HepG2 (cell line): ENCODE results near the gene RBM47. TPM values are rescaled to one million over a fixed set of nuclear protein-coding genes. Genes with fewer than 3 reads are reported as not detected.
A peak's percentile ranks its signal among the peaks of the same experiment; 100 is the strongest.

Source experiments
- ATF2 ChIP-seq: sonication (generic); formaldehyde crosslinking; IDR thresholded peaks from 2 replicates; pipeline ENCODE4 v1.4.0; 2020; ENCODE audit warnings: missing genetic modification reagents
- ATF7 ChIP-seq, 2 experiments: fragments of 450-650 bp in 1 of 2; sonication (generic) in 1 of 2; formaldehyde crosslinking in 1 of 2; IDR thresholded peaks; 2 replicates each; pipeline versions ENCODE4 v1.4.0 to v1.6.1; 2016 to 2020; ENCODE audit warnings: antibody characterized with exemption in 1 of 2, mild to moderate bottlenecking in 1 of 2, missing genetic modification reagents in 1 of 2
- GATAD2A ChIP-seq: IDR thresholded peaks from 2 replicates; pipeline ENCODE4 v1.6.1; 2016
- GFI1 ChIP-seq: sonication (generic); formaldehyde crosslinking; IDR thresholded peaks from 2 replicates; pipeline ENCODE4 v1.5.0; 2020; ENCODE audit warnings: missing genetic modification reagents, mild to moderate bottlenecking, borderline replicate concordance
- HMG20A ChIP-seq: IDR thresholded peaks from 2 replicates; pipeline ENCODE4 v1.6.1; 2016; ENCODE audit warnings: borderline replicate concordance
- NCOR1 ChIP-seq: fragments of 200-600 bp; sonication (generic); IDR thresholded peaks from 2 replicates; pipeline ENCODE4 v1.7.0; 2017; ENCODE audit warnings: antibody characterized with exemption, low read length, borderline replicate concordance
- RARA ChIP-seq: IDR thresholded peaks from 2 replicates; pipeline ENCODE4 v1.6.1; 2016; ENCODE audit warnings: missing genetic modification reagents, missing compliant biosample characterization
- SOX6 ChIP-seq, 2 experiments: fragments of 450-650 bp in 1 of 2; sonication (generic) in 1 of 2; formaldehyde crosslinking in 1 of 2; IDR thresholded peaks; 2 replicates each; pipeline versions ENCODE4 v1.4.0 to v1.6.1; 2017 to 2020; ENCODE audit warnings: antibody characterized with exemption in 1 of 2, mild to moderate bottlenecking in 1 of 2, missing genetic modification reagents in 1 of 2
- TRIM24 ChIP-seq: sonication (generic); formaldehyde crosslinking; IDR thresholded peaks from 2 replicates; pipeline ENCODE4 v1.8.0; 2022; ENCODE audit warnings: mild to moderate bottlenecking, missing genetic modification reagents
- ZFP41 ChIP-seq: sonication (generic); formaldehyde crosslinking; IDR thresholded peaks from 2 replicates; pipeline ENCODE4 v1.4.0; 2020; ENCODE audit warnings: mild to moderate bottlenecking, missing genetic modification reagents, borderline replicate concordance
- ZNF253 ChIP-seq: sonication (generic); formaldehyde crosslinking; IDR thresholded peaks from 2 replicates; pipeline ENCODE4 v1.8.0; 2022; ENCODE audit warnings: mild to moderate bottlenecking, missing genetic modification reagents, borderline replicate concordance
- ZNF260 ChIP-seq: sonication (generic); formaldehyde crosslinking; IDR thresholded peaks from 2 replicates; pipeline ENCODE4 v1.4.0; 2020; ENCODE audit warnings: missing genetic modification reagents, low read depth, mild to moderate bottlenecking, borderline replicate concordance
- ZNF326 ChIP-seq: sonication (generic); formaldehyde crosslinking; IDR thresholded peaks from 2 replicates; pipeline ENCODE4 v1.4.0; 2020; ENCODE audit warnings: missing genetic modification reagents, borderline replicate concordance
- ZNF577 ChIP-seq: sonication (generic); formaldehyde crosslinking; IDR thresholded peaks from 2 replicates; pipeline ENCODE4 v1.4.0; 2020; ENCODE audit warnings: mild to moderate bottlenecking, low read depth, missing genetic modification reagents, borderline replicate concordance
- polyA plus RNA-seq, 8 experiments: library from polyadenylated mRNA; depleted of rRNA in 3 of 8; stranded (reverse) in 7 of 8; unstranded in 1 of 8; fragments of >200 nt; fragmentation: Illumina TruSeq in 4 of 8; extraction: Trizol in 4 of 8; gene quantifications; 2 replicates each; pipeline versions ENCODE4 v1.2.1 to v1.2.3, GENCODE V29; 2011 to 2016; ENCODE audit warnings: low read depth in 4 of 8, missing spikeins in 1 of 8, mixed read lengths in 1 of 8; ENCODE audit not compliant: insufficient read depth in 1 of 8
- total RNA-seq, 5 experiments: library from RNA; depleted of rRNA; stranded (reverse); fragments of >200 nt; fragmentation: Illumina TruSeq; extraction: Trizol; gene quantifications; 2 replicates each; pipeline ENCODE4 v1.2.3, GENCODE V29; 2016; ENCODE audit warnings: low read depth in 1 of 5
- TF ChIP-seq, protein P1 (sequence below): sonication (generic); formaldehyde crosslinking; IDR thresholded peaks from 2 replicates; pipeline ENCODE4 v1.4.0; 2020; ENCODE audit warnings: missing genetic modification reagents
- TF ChIP-seq, protein P2 (sequence below): sonication (generic); formaldehyde crosslinking; IDR thresholded peaks from 2 replicates; pipeline ENCODE4 v1.4.0; 2020; ENCODE audit warnings: missing genetic modification reagents
- TF ChIP-seq, protein P3 (sequence below): IDR thresholded peaks from 2 replicates; pipeline ENCODE4 v1.6.1; 2016; ENCODE audit warnings: low read depth, control low read depth

Gene RBM47
- total and polyA plus RNA-seq, 2 of the 13 experiments (the other 11 are each of a cell fraction or from before 2014, with no cell fraction given), result 1.2 to 2.5 TPM

DNA sequence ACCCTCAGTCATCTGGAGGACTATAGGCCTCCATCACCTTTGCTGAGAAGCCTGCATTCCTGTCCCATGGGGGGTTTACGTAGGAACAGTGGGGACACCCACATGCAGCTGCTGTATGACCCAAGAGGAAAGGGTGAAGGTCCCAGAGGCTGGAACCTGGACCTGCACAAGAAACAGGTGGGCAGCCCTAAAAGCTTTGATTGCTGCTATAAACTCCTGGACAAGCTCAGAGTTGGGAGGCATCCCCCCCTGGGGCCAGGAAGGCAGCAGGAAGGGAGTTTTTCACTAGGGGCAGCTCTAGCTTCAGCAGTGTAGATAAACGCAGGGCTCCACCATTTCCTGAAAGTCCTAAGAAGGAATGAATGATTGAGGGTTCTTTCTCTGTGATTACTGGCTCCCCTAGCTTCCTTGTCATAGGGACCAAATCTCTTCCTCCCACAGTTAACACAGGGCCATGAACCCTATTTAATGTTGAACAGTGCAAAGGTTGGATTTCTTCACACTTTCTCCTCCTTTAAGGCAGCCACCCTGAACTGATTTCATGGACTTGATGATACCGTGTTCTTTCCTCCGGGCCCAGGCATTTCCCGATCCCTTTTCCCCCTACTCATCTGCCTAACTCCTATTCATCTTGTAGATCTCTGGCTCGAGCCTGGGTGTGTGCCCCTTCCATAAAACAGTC lies 210.3 kb downstream of the RBM47 start (continued):
- TF ChIP-seq ATF7 (IDR thresholded peaks at IDR 0.05) (no peak), ATF7 (CRISPR knock-in tag; IDR thresholded peaks at IDR 0.05) (no peak), HMG20A (peak; percentile 47; the same call in 1 of the 2 replicates), SOX6 (IDR thresholded peaks at IDR 0.05) (no peak), SOX6 (CRISPR knock-in tag; IDR thresholded peaks at IDR 0.05) (0 out of 2 replicates have a peak, but pooled peaks have one; percentile 12), ZNF253 (CRISPR knock-in tag) (no peak), GFI1 (CRISPR knock-in tag) (peak; percentile 92), GATAD2A (CRISPR knock-in tag) (peak; percentile 58), ATF2 (CRISPR knock-in tag) (no peak), ZNF577 (no peak), ZNF260 (CRISPR knock-in tag) (no peak), NCOR1 (0 out of 2 replicates have a peak, but pooled peaks have one; percentile 23), ZNF326 (no peak), TRIM24 (CRISPR knock-in tag) (no peak), RARA (CRISPR knock-in tag) (peak; percentile 59), ZFP41 (CRISPR knock-in tag) (no peak)
- TF ChIP-seq, protein P1, sequence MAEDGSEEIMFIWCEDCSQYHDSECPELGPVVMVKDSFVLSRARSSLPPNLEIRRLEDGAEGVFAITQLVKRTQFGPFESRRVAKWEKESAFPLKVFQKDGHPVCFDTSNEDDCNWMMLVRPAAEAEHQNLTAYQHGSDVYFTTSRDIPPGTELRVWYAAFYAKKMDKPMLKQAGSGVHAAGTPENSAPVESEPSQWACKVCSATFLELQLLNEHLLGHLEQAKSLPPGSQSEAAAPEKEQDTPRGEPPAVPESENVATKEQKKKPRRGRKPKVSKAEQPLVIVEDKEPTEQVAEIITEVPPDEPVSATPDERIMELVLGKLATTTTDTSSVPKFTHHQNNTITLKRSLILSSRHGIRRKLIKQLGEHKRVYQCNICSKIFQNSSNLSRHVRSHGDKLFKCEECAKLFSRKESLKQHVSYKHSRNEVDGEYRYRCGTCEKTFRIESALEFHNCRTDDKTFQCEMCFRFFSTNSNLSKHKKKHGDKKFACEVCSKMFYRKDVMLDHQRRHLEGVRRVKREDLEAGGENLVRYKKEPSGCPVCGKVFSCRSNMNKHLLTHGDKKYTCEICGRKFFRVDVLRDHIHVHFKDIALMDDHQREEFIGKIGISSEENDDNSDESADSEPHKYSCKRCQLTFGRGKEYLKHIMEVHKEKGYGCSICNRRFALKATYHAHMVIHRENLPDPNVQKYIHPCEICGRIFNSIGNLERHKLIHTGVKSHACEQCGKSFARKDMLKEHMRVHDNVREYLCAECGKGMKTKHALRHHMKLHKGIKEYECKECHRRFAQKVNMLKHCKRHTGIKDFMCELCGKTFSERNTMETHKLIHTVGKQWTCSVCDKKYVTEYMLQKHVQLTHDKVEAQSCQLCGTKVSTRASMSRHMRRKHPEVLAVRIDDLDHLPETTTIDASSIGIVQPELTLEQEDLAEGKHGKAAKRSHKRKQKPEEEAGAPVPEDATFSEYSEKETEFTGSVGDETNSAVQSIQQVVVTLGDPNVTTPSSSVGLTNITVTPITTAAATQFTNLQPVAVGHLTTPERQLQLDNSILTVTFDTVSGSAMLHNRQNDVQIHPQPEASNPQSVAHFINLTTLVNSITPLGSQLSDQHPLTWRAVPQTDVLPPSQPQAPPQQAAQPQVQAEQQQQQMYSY (CRISPR knock-in tag), result no peak
- TF ChIP-seq, protein P2, sequence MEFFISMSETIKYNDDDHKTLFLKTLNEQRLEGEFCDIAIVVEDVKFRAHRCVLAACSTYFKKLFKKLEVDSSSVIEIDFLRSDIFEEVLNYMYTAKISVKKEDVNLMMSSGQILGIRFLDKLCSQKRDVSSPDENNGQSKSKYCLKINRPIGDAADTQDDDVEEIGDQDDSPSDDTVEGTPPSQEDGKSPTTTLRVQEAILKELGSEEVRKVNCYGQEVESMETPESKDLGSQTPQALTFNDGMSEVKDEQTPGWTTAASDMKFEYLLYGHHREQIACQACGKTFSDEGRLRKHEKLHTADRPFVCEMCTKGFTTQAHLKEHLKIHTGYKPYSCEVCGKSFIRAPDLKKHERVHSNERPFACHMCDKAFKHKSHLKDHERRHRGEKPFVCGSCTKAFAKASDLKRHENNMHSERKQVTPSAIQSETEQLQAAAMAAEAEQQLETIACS (CRISPR knock-in tag), result no peak
- TF ChIP-seq, protein P3, sequence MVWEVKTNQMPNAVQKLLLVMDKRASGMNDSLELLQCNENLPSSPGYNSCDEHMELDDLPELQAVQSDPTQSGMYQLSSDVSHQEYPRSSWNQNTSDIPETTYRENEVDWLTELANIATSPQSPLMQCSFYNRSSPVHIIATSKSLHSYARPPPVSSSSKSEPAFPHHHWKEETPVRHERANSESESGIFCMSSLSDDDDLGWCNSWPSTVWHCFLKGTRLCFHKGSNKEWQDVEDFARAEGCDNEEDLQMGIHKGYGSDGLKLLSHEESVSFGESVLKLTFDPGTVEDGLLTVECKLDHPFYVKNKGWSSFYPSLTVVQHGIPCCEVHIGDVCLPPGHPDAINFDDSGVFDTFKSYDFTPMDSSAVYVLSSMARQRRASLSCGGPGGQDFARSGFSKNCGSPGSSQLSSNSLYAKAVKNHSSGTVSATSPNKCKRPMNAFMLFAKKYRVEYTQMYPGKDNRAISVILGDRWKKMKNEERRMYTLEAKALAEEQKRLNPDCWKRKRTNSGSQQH (CRISPR knock-in tag), result no peak
- TF ChIP-seq, all 625 proteins: peak for 26
